Skeletal muscle tissue (tissue), 4 donors: Measurements from ENCODE around the gene HS6ST3. TPM values are rescaled to one million over a fixed set of nuclear protein-coding genes. Genes with fewer than 3 reads are reported as not detected.

Experiments
- H3K27ac ChIP-seq: one replicate; pipeline ENCODE4 v1.7.0; 2013; ENCODE audit warnings: mild to moderate bottlenecking, low read depth, low read length, inconsistent platforms
- H3K27me3 ChIP-seq, 3 donors: one replicate each; pipeline ENCODE4 v1.7.0; 2013; ENCODE audit warnings: low read length in 3 of 3; ENCODE audit not compliant: control insufficient read depth in 3 of 3, insufficient read depth in 3 of 3
- H3K36me3 ChIP-seq, 3 donors: one replicate each; pipeline ENCODE4 v1.7.0; 2013; ENCODE audit warnings: low read length in 3 of 3; ENCODE audit not compliant: control insufficient read depth in 3 of 3, insufficient read depth in 3 of 3
- H3K4me1 ChIP-seq, 3 donors: one replicate each; pipeline ENCODE4 v1.7.0; 2013; ENCODE audit warnings: low read length in 3 of 3, mild to moderate bottlenecking in 3 of 3; ENCODE audit not compliant: control insufficient read depth in 3 of 3, insufficient read depth in 3 of 3
- H3K4me3 ChIP-seq, 3 donors: one replicate each; pipeline ENCODE4 v1.7.0; 2013; ENCODE audit warnings: low read length in 3 of 3
- H3K9ac ChIP-seq, 3 donors: one replicate each; pipeline ENCODE4 v1.7.0; 2013; ENCODE audit warnings: low read length in 3 of 3, mild to moderate bottlenecking in 3 of 3, moderate library complexity in 2 of 3, low read depth in 1 of 3
- H3K9me3 ChIP-seq, 3 donors: one replicate each; pipeline ENCODE4 v1.7.0; 2013; ENCODE audit warnings: low read length in 3 of 3; ENCODE audit not compliant: control insufficient read depth in 3 of 3
- total RNA-seq: library from RNA; depleted of rRNA; stranded (reverse); fragments of >200 nt; gene quantifications from one replicate; pipeline ENCODE4 v1.2.3, GENCODE V29; 2014
- donor health status: Osteomylitis.

The HS6ST3 gene
- total RNA-seq, 1 donor from 2014 or later, result 0.52 TPM

DNA sequence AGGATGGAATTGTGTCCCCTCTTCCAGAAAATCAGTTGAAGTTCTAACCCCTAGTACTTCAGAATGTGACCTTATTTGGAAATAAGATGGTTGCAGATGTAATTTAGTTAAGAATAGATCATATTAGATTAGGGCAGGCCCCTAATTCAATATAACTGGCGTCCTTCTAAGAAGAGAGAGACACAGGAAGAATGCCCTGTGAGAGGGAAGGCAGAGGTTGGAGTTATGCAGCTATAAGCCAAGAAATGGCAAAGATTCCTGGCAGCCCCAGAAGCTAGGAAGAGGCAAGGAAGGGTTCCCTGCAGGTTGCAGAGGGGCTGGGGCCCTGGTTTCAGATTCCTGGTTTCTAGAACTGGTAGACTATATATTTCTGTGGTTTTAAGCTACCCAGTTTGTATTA is 30.0 kb downstream of the HS6ST3 start:
- H3K4me3 ChIP-seq, result no peak overlapping the region
- H3K27me3 ChIP-seq, result no peaks in the 10 kb centered on the region
- no peaks in the 10 kb centered on the region for H3K9me3 ChIP-seq
- no peak overlapping the region for H3K27ac ChIP-seq
- H3K36me3 ChIP-seq, result no peaks in the 10 kb centered on the region
- no peaks in the 10 kb centered on the region for H3K4me1 ChIP-seq
- H3K9ac ChIP-seq, result no peak overlapping the region

DNA sequence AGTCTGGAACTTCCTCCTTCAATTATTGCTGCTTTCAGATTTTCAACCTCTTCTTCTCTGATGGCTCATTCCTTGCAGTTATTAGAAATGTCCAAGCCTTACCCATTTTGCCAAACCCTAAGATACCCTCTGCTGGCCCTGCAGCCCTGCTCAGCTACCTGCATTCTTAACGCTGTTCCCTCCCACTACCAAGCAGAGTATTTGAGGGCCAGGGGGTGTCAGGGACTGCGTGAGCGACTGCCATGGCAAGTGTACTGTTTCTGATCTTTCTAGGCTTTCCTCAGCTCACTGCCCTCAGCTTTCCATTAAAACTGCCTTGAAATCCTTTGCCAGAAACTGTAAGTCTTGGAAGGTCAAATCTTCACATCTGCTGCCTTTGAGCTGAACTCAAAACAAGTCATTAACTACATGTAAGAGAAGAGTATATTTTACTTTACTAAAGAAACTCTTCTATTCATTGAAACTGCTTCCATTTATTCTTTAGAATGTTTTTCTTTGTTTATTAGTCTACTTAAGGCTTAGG is 41.0 kb downstream of the HS6ST3 start:
- H3K36me3 ChIP-seq, result no peaks in the 10 kb centered on the region
- H3K9me3 ChIP-seq, result no peaks in the 10 kb centered on the region
- no peak overlapping the region for H3K4me3 ChIP-seq
- H3K4me1 ChIP-seq, result no peaks in the 10 kb centered on the region
- H3K27ac ChIP-seq, result no peak overlapping the region
- no peaks in the 10 kb centered on the region for H3K27me3 ChIP-seq
- no peak overlapping the region for H3K9ac ChIP-seq

DNA sequence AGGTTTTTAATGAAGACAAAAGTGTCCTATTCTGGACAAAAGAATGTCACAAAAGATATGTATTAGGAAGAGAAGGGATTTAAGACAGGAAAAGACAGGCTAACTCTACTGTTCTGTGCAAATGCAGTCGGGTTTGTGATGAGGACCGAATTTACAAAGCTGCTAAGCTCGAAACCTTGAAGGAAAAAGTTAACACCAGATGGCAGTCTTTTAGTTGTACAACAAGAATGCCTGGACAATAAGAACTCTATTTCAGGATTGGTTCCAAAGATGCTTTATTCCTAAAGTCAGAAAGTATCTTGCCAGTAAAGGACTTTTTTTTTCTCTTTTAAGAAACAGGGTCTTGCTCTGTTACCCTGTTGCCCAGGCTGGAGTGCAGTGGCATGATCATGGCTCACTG is 51.1 kb downstream of the HS6ST3 start:
- no peaks in the 10 kb centered on the region for H3K36me3 ChIP-seq

DNA sequence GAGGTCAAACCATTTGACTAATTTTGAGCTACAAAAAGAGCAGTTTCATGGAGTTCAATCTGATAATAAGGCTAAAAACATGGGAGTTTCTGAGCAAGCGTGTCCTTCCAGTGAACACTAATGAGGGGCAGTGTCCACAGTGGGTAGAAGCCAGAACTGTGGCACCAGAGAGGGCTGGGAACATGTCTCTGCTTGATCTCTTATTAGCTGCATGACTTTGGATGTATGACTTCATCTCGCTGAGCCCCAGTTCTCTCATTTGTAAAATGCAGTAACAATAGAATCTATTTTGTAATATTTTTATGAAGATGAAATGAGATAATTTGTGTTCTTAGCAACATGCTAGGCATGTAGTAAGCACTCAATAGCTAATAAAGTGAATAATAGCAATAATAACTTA is 69.8 kb downstream of the HS6ST3 start:
- Histone ChIP-seq H3K27ac (no peak overlapping the region), H3K4me3 (no peak overlapping the region), H3K9ac (no peak overlapping the region), H3K36me3 (no peaks in the 10 kb centered on the region), H3K9me3 (no peaks in the 10 kb centered on the region), H3K27me3 (peaks cover 0 to 3% (median 0%) of the 10 kb centered on the region in 3 donors), H3K4me1 (no peaks in the 10 kb centered on the region)

More for the DNA sequence above, 51.1 kb downstream of the HS6ST3 start:
- Histone ChIP-seq H3K4me1 (no peaks in the 10 kb centered on the region), H3K4me3 (no peak overlapping the region), H3K27me3 (no peaks in the 10 kb centered on the region), H3K27ac (no peak overlapping the region), H3K9ac (no peak overlapping the region), H3K9me3 (no peaks in the 10 kb centered on the region)

DNA sequence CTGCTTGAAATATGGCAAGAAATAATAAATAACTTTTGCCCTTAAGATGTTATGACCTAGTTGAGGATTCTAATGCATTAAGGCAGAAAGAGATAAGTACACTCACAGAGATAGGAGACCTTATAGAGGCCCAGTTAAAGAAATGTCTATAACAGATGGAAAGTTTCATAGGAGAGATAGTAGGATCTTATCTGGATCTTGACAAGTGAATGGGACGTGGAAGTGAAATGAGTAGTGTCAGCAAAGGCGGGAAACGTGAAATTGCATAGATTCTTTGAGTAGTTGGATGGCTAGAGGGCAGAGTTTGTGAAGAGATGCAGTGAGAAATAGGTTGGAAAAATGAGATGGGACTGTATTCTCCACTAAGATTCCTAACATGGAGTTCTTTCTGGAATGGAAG is 71.2 kb downstream of the HS6ST3 start:
- no peak overlapping the region for H3K9ac ChIP-seq
- H3K9me3 ChIP-seq, result no peaks in the 10 kb centered on the region
- no peaks in the 10 kb centered on the region for H3K4me1 ChIP-seq
- peaks cover 0 to 3% (median 0%) of the 10 kb centered on the region in 3 donors for H3K27me3 ChIP-seq
- no peak overlapping the region for H3K4me3 ChIP-seq
- H3K36me3 ChIP-seq, result no peaks in the 10 kb centered on the region
- no peak overlapping the region for H3K27ac ChIP-seq

DNA sequence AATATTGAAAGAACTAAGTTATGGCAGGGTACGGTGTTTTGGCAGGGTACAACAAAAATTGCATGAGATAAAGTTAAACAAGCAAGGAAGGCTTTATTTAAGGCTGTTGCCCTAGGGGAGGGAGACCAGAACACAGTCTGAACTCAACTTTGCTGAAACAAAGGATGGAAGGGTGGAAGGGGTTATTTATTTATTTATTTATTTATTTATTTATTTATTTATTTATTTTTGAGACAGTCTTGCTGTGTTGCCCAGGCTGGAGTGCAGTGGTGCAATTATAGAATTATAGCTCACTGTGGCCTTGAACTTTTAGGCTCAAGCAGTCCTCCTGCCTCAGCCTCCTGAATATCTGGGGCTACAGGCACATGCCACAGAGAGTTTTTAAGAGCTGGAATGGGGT is 75.9 kb downstream of the HS6ST3 start:
- Histone ChIP-seq H3K4me1 (no peaks in the 10 kb centered on the region), H3K36me3 (no peaks in the 10 kb centered on the region), H3K9ac (no peak overlapping the region)

DNA sequence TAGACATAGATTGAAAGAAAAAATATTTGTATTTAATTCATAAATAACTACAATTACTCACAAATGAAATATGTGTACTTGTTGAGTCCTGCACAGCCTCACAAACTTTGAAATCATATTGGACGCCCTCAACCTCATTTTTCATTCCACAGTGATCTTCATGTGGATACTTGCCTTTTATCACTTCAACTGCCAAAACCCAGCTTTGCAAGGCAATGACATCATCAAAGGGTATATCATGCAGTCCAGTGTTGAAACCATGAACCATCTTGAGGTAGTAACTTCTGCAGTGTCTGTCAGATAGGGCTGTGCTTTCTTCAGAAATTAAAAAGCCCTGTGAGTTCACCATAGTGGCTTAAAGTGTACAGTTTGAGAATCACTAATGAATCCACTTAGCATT is 82.2 kb downstream of the HS6ST3 start:
- Histone ChIP-seq H3K4me3 (no peak overlapping the region), H3K9ac (no peak overlapping the region), H3K27me3 (peaks cover 0 to 3% (median 0%) of the 10 kb centered on the region in 3 donors), H3K36me3 (no peaks in the 10 kb centered on the region), H3K9me3 (no peaks in the 10 kb centered on the region), H3K4me1 (no peaks in the 10 kb centered on the region), H3K27ac (no peak overlapping the region)

More for the DNA sequence above, 75.9 kb downstream of the HS6ST3 start:
- H3K27me3 ChIP-seq, result peaks cover 0 to 3% (median 0%) of the 10 kb centered on the region in 3 donors
- no peak overlapping the region for H3K4me3 ChIP-seq
- no peak overlapping the region for H3K27ac ChIP-seq
- no peaks in the 10 kb centered on the region for H3K9me3 ChIP-seq

DNA sequence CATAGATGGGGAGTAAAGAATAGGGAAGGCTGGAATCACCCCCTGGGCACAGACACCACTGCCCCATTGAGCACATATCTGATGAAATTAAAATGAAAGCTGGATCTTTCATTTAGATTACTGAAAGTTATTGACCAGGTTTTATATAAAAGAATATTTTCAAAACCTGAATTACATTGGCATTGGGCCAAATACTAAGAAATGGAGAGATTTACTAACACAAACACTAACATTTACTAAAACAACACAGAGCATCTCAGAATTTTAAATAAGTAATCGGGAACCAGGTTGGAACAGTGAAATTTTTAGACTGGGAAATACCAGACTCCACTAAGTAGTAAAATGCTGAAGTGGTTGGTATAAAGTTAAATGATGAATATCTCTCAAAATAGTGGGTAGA is 88.9 kb downstream of the HS6ST3 start:
- Histone ChIP-seq H3K9me3 (no peaks in the 10 kb centered on the region), H3K4me1 (no peaks in the 10 kb centered on the region), H3K36me3 (no peaks in the 10 kb centered on the region), H3K4me3 (no peak overlapping the region), H3K27ac (no peak overlapping the region), H3K9ac (no peak overlapping the region), H3K27me3 (no peaks in the 10 kb centered on the region)

DNA sequence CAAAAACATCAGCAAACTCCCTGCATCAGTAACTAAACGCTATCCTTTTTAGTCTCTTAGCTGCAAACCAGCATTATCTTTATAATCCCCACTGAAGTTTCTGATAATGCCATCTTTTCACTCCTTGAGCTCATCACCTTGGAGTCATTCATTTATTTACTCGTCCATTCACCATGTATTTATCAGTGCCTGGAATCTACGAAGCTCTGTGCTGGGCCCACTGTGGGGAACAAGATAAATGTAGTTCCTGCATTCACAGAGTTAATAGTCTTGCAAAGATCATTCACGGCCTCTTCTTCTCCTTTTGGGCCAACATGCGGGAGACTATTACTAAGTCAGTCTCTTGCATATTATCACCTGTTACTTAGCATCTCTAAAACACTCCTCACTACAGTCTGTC is 89.4 kb downstream of the HS6ST3 start:
- H3K4me1 ChIP-seq, result no peaks in the 10 kb centered on the region
- H3K27ac ChIP-seq, result no peak overlapping the region
- H3K36me3 ChIP-seq, result no peaks in the 10 kb centered on the region
- H3K9ac ChIP-seq, result no peak overlapping the region
- H3K27me3 ChIP-seq, result no peaks in the 10 kb centered on the region
- H3K9me3 ChIP-seq, result no peaks in the 10 kb centered on the region
- H3K4me3 ChIP-seq, result no peak overlapping the region

DNA sequence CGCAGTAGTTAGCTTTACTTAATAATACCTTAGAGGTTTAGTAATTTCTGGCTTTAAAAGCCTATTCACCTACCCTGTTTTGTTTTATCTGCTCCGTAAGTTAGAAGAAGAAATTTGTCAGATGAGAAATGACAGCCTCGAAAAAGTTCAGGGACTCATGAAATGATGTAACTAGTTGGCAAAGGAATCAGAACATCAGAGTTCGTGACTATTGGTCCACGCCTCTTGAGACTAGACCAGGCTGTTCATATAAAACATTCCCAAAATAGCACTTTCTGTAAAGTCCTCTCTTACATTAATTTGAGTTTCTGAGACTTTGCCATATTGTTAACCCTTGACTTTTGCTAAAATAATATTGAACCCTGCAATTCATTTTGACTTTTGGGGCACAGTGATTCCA is 92.0 kb downstream of the HS6ST3 start:
- H3K36me3 ChIP-seq, result no peaks in the 10 kb centered on the region
- H3K9me3 ChIP-seq, result no peaks in the 10 kb centered on the region
- H3K27me3 ChIP-seq, result no peaks in the 10 kb centered on the region
- H3K27ac ChIP-seq, result no peak overlapping the region
- no peak overlapping the region for H3K9ac ChIP-seq
- no peak overlapping the region for H3K4me3 ChIP-seq
- no peaks in the 10 kb centered on the region for H3K4me1 ChIP-seq

DNA sequence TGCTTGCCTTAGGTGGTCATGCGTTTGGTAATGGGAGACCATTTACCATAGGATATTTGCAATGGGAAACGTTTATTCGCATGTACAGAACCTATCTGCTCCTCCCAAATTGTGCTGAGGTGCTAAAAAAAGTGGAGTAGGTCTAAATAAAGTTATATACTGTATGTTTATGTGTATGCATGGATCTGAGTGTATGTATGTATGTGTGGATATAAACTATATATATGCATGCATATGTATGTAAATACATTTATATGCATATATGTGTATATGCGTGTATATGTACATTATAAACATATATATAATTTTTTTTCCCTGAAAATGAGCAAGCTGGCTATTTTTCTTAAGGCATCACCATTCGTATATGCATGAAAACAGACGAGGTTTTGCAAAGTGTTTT is 95.9 kb downstream of the HS6ST3 start:
- Histone ChIP-seq H3K36me3 (no peaks in the 10 kb centered on the region), H3K9me3 (no peaks in the 10 kb centered on the region), H3K27me3 (no peaks in the 10 kb centered on the region), H3K27ac (no peak overlapping the region), H3K9ac (no peak overlapping the region), H3K4me1 (no peaks in the 10 kb centered on the region), H3K4me3 (no peak overlapping the region)
